ENCODE measurements around the gene BST1. TPM values are rescaled to one million over a fixed set of nuclear protein-coding genes. Genes with fewer than 3 reads are reported as not detected.

The BST1 gene
- total RNA-seq, 1 donor from 2014 or later = 0.93 TPM

DNA sequence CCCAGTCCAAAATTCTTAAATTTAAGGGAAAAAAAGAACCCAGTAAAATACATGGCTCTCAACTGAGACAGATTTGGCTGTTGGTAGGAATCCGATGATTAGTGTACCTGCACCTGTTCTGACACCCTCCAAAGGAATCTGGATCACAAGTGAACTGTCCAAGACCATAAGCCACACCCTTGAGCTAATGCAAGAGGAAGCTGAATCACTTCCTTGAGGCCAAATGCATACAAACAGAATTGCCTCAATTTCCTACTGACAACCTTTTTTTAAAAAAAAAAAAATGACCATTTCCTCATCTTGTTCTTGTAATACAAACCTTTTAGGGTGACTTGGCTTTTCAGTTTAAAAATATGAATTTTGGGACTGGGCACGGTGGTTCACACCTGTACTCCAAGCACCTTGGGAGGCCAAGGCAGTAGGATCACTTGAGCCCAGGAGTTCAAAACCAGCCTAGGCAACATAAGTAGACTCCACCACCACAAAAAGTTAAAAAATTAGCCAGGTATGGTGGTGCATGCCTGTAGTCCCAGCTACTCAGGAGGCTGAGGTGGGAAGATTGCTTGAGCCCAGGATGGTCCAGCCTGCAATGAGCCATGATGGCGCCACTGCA is 37.0 kb upstream of the BST1 start:
- DNase-seq (ENCODE audit: low spot score) = no peak
- H3K4me1 Mint-ChIP-seq (ENCODE audit: low read depth) = peaks cover 29% of the 10 kb centered on the region
- intact Hi-C loops (cut with micrococcal nuclease) = no loop called here
- no peak overlapping the region for H3K4me3 Mint-ChIP-seq
- no peaks in the 10 kb centered on the region for H3K9me3 Mint-ChIP-seq
- H3K36me3 Mint-ChIP-seq (ENCODE audit: low read depth) = peaks cover 16% of the 10 kb centered on the region
- no peak overlapping the region for H3K27ac Mint-ChIP-seq
- H3K27me3 Mint-ChIP-seq (ENCODE audit: insufficient read depth) = no peaks in the 10 kb centered on the region

DNA sequence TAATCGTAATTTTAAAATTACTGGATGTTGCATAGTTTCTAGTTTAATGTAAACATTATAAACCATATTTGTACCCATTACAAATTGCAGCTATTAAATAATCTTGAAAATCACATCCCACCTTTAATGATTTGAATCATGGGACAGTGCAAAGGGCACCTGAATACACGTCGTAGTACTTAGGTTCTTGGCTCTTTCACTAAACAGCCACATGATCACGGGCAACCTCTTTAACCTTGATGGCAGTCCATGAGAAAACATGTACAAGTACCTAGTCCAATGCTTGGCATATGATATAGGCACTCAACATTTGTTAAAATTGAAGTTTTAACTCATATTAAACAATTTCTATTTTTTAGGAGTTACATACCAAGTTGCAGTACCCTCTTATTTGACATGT is 35.9 kb upstream of the BST1 start:
- H3K4me3 Mint-ChIP-seq = no peak overlapping the region
- peaks cover 31% of the 10 kb centered on the region for H3K4me1 Mint-ChIP-seq (ENCODE audit: low read depth)
- DNase-seq (ENCODE audit: low spot score) = no peak
- no peaks in the 10 kb centered on the region for H3K27me3 Mint-ChIP-seq (ENCODE audit: insufficient read depth)
- H3K9me3 Mint-ChIP-seq = no peaks in the 10 kb centered on the region
- intact Hi-C loops (cut with micrococcal nuclease) = no loop called here
- peaks cover 21% of the 10 kb centered on the region for H3K36me3 Mint-ChIP-seq (ENCODE audit: low read depth)
- no peak overlapping the region for H3K27ac Mint-ChIP-seq

DNA sequence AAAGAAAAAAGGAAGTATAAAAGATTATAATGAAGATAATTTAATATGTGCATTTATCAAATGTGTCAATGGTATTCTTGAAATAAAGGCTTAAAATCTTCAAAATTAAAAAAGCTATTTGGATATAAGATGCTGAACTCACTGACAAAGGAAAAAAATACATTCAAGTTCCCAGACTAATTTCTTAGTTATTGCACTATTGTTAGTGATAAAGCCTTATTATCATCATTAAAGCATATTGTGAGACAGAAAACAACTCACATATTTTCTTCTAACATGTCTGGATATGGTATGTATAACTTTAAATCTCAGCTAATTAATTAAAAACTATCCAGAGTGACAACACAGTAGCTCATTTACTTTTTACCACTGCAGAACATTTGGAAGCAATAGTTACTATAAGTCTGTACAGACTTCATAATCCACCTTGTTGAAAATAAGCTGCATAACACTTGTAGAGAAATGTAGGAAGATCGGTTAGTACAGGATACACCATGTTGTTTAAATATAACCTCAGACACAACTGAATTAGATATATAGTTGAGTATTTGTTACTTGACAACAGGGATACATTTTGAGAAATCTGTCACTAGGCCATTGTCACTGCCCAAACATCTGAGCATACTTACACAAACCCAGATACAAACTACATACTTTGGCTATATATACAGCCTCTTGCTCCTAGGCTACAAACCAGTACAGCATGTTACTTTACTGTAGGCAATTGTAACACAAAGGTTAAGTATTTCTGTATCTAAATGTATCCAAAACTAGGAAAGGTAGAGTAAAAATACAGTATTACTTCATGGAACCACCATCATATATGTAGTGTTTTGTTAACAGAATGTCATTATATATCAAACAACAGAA is 34.1 kb upstream of the BST1 start:
- Mint-ChIP-seq H3K27me3 (ENCODE audit: insufficient read depth) (no peaks in the 10 kb centered on the region), H3K9me3 (no peaks in the 10 kb centered on the region), H3K36me3 (ENCODE audit: low read depth) (peaks cover 21% of the 10 kb centered on the region), H3K4me3 (no peak overlapping the region), H3K27ac (no peak overlapping the region), H3K4me1 (ENCODE audit: low read depth) (peaks cover 31% of the 10 kb centered on the region)
- no peak for DNase-seq (ENCODE audit: low spot score)
- intact Hi-C loops (cut with micrococcal nuclease) = no loop called here

DNA sequence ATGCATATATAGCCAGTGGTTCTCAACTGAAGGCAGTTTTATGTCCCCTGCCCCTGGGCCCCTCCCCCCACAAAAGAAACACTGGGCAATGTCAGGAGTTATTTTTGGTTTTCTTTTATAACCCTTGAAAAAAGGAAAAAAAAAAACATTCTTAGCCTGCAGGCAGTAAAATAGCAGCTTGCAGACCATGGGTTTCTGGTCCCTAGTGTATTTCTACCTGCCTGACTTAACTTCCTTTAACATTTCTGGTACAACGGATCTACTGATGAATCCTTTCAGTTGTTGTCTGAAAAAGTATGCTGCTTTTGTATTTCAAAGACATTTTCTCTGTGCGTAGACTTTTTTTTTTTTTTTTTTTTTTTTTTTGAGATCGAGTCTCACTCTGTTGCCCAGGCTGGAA is 32.3 kb upstream of the BST1 start:
- Mint-ChIP-seq H3K9me3 (no peaks in the 10 kb centered on the region), H3K4me3 (no peak overlapping the region), H3K27ac (no peak overlapping the region), H3K4me1 (ENCODE audit: low read depth) (peaks cover 24% of the 10 kb centered on the region), H3K27me3 (ENCODE audit: insufficient read depth) (no peaks in the 10 kb centered on the region), H3K36me3 (ENCODE audit: low read depth) (peaks cover 21% of the 10 kb centered on the region)
- intact Hi-C loops (cut with micrococcal nuclease) = no loop called here
- no peak for DNase-seq (ENCODE audit: low spot score)

DNA sequence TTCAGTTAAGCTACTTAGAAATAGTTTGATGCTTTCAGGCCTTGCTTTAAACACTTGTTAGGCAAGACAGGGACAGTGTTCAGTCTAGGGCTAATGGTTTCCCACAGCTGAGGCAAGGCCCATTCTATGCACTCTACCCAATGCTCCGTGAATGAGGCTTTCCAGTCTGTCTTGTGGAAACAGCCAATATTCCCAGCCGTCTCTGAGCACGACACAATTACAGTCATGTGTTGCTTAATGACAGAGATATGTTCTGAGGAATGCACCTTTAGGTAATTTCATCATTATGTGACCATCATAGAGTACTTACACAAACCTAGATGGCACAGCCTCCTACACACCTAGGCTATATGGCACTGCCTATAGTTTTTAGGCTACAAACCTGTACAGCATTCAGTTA is 30.8 kb upstream of the BST1 start:
- Mint-ChIP-seq H3K4me3 (no peak overlapping the region), H3K27me3 (ENCODE audit: insufficient read depth) (no peaks in the 10 kb centered on the region), H3K36me3 (ENCODE audit: low read depth) (peaks cover 13% of the 10 kb centered on the region), H3K4me1 (ENCODE audit: low read depth) (peaks cover 20% of the 10 kb centered on the region), H3K9me3 (no peaks in the 10 kb centered on the region), H3K27ac (no peak overlapping the region)
- no peak for DNase-seq (ENCODE audit: low spot score)
- intact Hi-C loops (cut with micrococcal nuclease) = no loop called here

DNA sequence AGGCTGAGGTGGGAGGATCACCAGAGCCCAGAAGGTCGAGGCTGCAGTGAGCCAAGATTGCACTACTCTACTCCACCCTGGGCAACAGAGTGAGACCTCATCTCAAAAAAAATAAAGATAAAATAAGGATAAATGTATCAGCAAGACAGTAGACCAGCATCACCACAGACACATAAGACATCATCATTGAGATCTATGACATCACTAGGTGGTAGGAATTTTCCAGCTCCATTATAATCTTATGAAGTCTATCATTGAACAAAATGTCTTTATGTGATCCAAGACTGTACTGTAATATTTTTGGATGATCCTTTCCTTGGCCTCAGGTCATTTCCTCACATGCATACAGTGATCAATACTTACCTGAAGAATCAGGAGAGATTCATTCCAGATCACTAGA is 29.5 kb upstream of the BST1 start:
- DNase-seq (ENCODE audit: low spot score) = no peak
- no peak overlapping the region for H3K4me3 Mint-ChIP-seq
- H3K36me3 Mint-ChIP-seq (ENCODE audit: low read depth) = peaks cover 9% of the 10 kb centered on the region
- no peak overlapping the region for H3K27ac Mint-ChIP-seq
- no peaks in the 10 kb centered on the region for H3K27me3 Mint-ChIP-seq (ENCODE audit: insufficient read depth)
- H3K4me1 Mint-ChIP-seq (ENCODE audit: low read depth) = peaks cover 27% of the 10 kb centered on the region
- intact Hi-C loops (cut with micrococcal nuclease) = no loop called here
- H3K9me3 Mint-ChIP-seq = no peaks in the 10 kb centered on the region

DNA sequence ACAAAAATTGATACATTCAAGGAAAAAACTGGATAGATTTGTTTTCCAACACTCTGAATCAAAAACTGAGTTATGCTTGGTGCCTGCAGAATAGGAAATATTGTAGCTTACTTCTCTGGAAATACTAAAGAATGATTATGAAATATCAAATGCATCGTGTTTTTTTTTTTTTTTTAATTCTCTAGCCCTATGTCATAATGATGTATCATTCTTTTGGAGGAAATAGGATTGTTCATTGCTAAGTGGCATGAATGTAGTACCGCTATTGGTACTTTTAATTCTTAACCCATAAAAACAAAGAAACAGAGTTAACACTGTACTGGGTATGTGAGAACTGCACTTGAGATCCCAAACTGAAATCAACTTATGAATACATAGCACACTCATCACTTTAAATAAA is 28.8 kb upstream of the BST1 start:
- Mint-ChIP-seq H3K27me3 (ENCODE audit: insufficient read depth) (no peaks in the 10 kb centered on the region), H3K27ac (no peak overlapping the region), H3K4me3 (no peak overlapping the region), H3K36me3 (ENCODE audit: low read depth) (peaks cover 12% of the 10 kb centered on the region), H3K4me1 (ENCODE audit: low read depth) (peaks cover 32% of the 10 kb centered on the region), H3K9me3 (no peaks in the 10 kb centered on the region)
- intact Hi-C loops (cut with micrococcal nuclease) = no loop called here
- no peak for DNase-seq (ENCODE audit: low spot score)

DNA sequence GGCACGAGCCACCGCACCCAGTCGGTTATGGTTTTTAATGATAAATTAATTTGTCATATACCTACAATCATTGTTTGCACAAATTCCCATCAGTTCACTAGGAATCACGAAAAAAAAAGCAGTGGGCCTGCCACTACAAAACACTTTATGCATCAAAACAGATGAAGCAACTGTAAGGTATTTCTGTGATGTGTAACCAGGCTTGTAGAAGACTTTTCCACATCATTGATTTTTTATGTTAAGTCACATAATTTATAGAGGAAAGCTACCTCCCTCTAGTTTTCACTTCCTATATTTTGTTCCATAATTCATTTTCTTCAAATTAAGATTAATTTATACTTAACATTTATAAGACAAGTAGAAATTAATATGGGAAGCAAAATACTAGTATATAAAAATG is 27.9 kb upstream of the BST1 start:
- intact Hi-C loops (cut with micrococcal nuclease) = no loop called here
- H3K36me3 Mint-ChIP-seq (ENCODE audit: low read depth) = peaks cover 16% of the 10 kb centered on the region
- H3K9me3 Mint-ChIP-seq = no peaks in the 10 kb centered on the region

DNA sequence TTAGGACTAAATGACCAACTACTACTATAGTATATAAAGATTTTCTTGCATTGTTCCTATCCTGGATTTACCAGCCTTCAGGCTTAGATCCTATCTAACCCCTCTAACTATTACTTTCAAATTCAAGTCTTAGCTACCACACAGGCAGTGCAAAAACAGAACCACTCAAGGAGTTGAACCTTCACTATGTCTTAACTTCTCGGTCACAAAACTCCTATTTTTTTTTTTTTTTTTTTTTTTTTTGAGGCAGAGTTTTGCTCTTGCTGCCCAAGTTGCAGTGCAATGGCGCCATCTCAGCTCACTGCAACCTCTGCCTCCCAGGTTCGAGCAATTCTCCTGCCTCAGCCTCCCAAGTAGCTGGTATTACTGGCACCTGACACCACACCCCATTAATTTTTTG is 27.5 kb upstream of the BST1 start:
- no peak for DNase-seq (ENCODE audit: low spot score)

More for the DNA sequence above, 27.9 kb upstream of the BST1 start:
- Mint-ChIP-seq H3K27me3 (ENCODE audit: insufficient read depth) (no peaks in the 10 kb centered on the region), H3K4me1 (ENCODE audit: low read depth) (peaks cover 37% of the 10 kb centered on the region), H3K27ac (no peak overlapping the region), H3K4me3 (no peak overlapping the region)
- DNase-seq (ENCODE audit: low spot score) = no peak

DNA sequence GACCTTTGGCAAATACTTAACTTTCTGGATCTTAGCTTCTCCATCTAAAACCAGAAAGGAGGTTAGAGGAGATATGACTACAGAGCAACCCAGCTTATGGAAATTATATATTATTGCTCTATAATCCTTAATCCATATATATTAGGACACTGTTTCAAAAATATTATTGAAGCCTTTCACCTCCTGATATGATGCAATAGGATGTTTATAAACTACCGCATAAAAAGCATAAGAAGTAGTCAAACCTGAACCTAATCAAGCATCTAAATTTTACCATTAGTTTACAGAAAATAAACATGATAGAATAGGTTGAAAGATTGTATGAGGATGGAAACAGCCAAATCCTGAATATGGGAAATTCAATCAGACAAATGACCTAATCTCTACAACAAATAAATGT is 26.8 kb upstream of the BST1 start:
- intact Hi-C loops (cut with micrococcal nuclease) = no loop called here
- H3K4me1 Mint-ChIP-seq (ENCODE audit: low read depth) = peaks cover 37% of the 10 kb centered on the region
- H3K27me3 Mint-ChIP-seq (ENCODE audit: insufficient read depth) = no peaks in the 10 kb centered on the region
- DNase-seq (ENCODE audit: low spot score) = no peak
- no peak overlapping the region for H3K4me3 Mint-ChIP-seq
- no peaks in the 10 kb centered on the region for H3K9me3 Mint-ChIP-seq
- H3K36me3 Mint-ChIP-seq (ENCODE audit: low read depth) = peaks cover 13% of the 10 kb centered on the region
- no peak overlapping the region for H3K27ac Mint-ChIP-seq

More for the DNA sequence above, 27.5 kb upstream of the BST1 start:
- Mint-ChIP-seq H3K36me3 (ENCODE audit: low read depth) (peaks cover 13% of the 10 kb centered on the region), H3K27ac (no peak overlapping the region), H3K9me3 (no peaks in the 10 kb centered on the region), H3K4me1 (ENCODE audit: low read depth) (peaks cover 37% of the 10 kb centered on the region), H3K27me3 (ENCODE audit: insufficient read depth) (no peaks in the 10 kb centered on the region), H3K4me3 (no peak overlapping the region)
- intact Hi-C loops (cut with micrococcal nuclease) = no loop called here

DNA sequence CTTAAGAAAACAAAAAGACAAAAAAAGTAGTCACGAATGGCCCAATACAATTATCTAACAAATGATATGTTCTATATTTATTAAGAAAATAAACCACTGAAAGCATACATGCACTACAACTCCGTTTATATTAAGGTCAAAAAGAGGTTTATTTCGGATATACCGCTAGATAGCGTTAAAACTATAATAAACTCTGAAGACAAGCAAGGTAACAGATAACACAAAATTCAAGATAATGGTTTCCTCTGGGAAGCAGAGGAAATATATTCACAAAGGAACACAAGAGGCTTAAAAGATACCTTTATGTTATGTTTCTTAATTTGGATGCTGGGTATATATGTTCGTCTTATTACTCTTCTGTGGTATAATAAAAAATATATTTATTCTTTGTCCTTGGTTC is 26.0 kb upstream of the BST1 start:
- intact Hi-C loops (cut with micrococcal nuclease) = no loop called here
- no peak overlapping the region for H3K27ac Mint-ChIP-seq
- peaks cover 32% of the 10 kb centered on the region for H3K4me1 Mint-ChIP-seq (ENCODE audit: low read depth)
- no peak for DNase-seq (ENCODE audit: low spot score)
- no peak overlapping the region for H3K4me3 Mint-ChIP-seq
- H3K36me3 Mint-ChIP-seq (ENCODE audit: low read depth) = peaks cover 9% of the 10 kb centered on the region
- no peaks in the 10 kb centered on the region for H3K9me3 Mint-ChIP-seq
- no peaks in the 10 kb centered on the region for H3K27me3 Mint-ChIP-seq (ENCODE audit: insufficient read depth)

DNA sequence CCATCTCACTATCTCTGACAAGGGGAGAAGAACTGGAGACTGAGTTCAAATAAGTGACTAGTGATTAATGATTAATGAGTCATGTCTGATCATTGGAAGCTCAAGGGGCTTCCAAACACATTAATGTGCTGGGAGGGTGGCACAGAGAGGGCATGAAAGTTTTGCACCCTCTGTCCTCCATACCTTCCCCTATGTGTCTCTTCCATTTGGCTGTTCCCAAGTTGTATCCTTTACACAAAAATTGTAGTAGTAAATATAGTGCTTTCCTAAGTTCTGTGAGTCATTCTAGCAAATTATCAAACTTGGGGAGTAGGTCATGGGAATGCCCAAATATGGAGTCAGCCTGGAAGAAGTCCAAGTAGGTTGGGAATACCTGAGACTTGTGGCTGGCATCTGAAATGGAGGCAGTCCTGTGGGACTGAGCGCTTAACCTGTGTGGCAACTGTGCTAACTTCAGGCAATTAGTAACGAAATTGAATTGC is 25.3 kb upstream of the BST1 start:
- intact Hi-C loops (cut with micrococcal nuclease) = no loop called here
- H3K4me1 Mint-ChIP-seq (ENCODE audit: low read depth) = peaks cover 38% of the 10 kb centered on the region
- no peak overlapping the region for H3K27ac Mint-ChIP-seq
- H3K4me3 Mint-ChIP-seq = peak overlapping the region; percentile 17
- H3K9me3 Mint-ChIP-seq = no peaks in the 10 kb centered on the region
- no peaks in the 10 kb centered on the region for H3K27me3 Mint-ChIP-seq (ENCODE audit: insufficient read depth)
- no peak for DNase-seq (ENCODE audit: low spot score)
- H3K36me3 Mint-ChIP-seq (ENCODE audit: low read depth) = peaks cover 8% of the 10 kb centered on the region

DNA sequence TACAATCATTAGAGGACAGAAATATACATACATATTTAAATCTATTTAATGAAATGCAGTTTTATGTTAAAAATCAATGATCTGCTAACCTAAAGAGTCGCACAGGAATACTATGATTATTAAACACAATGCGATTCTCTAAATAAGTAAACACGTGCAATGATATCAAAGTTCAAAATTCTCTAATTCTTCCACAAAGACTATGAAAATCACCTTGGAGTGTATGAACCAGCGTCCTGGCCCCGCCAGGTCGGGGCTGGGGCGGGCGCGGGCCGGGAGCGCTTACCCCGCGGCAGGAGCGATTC is 21.8 kb upstream of the BST1 start:
- no peaks in the 10 kb centered on the region for H3K27me3 Mint-ChIP-seq (ENCODE audit: insufficient read depth)
- peak overlapping the region; percentile 94 for H3K27ac Mint-ChIP-seq
- intact Hi-C loops (cut with micrococcal nuclease) = loop anchor here (1.0 to 5.0 kb wide), 9 partner anchors 21 to 679 kb away; partner anchors contain the start of genes BST1, CPEB2, FBXL5 and TAPT1
- H3K4me1 Mint-ChIP-seq (ENCODE audit: low read depth) = peaks cover 48% of the 10 kb centered on the region
- no peak for DNase-seq (ENCODE audit: low spot score)
- H3K36me3 Mint-ChIP-seq (ENCODE audit: low read depth) = peaks cover 17% of the 10 kb centered on the region
- H3K9me3 Mint-ChIP-seq = no peaks in the 10 kb centered on the region
- H3K4me3 Mint-ChIP-seq = peak overlapping the region; percentile 97

Data from activated T-helper 1 cell treated with anti-CD3 and anti-CD28 coated beads, Interleukin-12 subunit alpha, Interleukin-12 subunit beta, Interleukin-2, Interleukin-4 antibody, amounts not matched to agents 30 ng/mL and 10 ng/mL and 1 ng/mL, durations not matched to agents 14 hours and 24 hours and 36 hours (primary cell).